HG02623 (cell line): Measurements from ENCODE around the gene CCDC57.
"Not testable (repeated sequence)": the region's sequence is repeated elsewhere in the genome, so short reads cannot be mapped to it uniquely, and the experiment has no call there.

Experiments
- ATAC-seq: cut with Tn5 transposase; IDR thresholded peaks from one replicate; pipeline ENCODE4 v1.9.1; 2021; ENCODE audit warnings: moderate library complexity; ENCODE audit not compliant: unreplicated experiment

Gene CCDC57

DNA sequence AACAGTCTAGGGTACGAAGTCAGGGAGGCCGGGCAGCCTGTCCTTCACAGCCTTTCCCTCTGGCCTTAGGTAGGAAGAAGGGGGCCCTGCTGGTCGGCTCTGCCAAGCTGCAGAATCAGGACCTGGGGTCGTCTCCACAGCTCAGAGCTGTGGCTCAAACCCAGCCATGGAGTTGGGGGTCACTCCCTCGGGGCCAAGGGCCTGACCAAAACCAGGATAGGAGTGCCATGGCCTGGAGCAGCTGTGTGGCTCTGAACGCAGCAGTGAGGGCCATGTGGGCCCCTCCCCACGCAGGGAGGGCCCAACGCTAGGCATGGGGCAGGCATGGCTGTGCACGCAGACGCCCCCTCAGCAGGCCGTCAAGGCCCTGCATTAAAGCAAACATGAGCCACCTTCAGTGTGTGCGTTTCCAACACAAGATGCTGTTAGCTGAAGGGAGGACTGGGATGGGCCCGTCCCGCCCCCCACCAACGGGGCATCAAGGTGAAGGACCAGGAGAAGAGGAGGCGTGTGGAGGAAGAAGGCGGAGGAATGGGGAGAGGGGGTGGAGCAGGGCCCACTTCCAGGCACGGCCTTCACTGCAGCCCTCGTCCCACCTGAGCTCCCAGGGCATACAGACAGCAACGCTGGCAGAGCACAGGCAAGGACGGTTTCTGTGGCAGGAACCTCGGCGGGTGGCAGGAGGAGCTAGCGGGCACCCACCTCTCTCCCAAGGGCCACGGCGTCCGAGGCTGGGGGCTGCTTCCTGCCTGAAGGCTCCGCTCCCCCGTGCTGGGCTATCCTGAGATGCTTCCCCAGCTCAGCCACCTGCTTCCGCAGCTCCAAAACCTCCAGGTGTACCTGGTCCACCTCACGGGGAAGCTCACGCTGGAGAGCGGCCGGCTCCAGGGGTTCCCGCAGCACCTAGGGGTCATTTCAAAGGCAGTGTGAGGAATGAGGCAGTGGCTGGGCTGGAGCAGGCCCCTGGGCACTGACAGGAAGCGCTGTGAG lies 55.3 kb downstream of the CCDC57 start:
- ATAC-seq = no peak

DNA sequence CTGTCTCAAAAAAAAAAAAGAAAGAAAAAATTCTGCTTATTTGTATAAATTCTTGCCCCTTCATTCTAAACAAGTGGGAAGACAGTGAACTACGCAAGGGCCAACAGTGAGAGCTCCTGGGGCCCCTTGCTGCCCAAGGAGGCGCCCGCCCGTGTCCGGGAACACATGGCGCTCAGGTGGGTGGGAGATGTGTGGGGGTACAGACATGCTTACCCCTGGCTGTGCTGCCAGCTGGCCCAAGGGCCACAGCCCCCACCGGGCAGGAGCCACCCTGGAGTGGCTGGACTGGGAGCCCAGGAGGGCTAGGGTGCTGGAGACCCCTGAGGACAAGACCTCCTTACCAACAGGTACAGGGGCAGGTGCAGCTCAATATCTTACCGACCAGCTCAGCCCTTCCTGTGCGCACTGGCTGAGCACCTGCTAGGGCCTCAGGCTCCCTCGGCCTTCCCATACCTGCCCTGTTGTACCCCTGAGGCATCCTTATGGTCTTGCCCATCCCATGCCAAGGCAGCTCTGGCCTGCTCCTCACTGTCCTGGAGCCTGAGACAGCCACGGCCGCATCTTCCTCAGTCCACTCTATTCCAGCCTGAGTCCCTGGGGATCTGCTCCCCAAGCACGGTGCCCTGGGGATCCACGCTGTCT lies 56.2 kb downstream of the CCDC57 start:
- ATAC-seq = no peak

DNA sequence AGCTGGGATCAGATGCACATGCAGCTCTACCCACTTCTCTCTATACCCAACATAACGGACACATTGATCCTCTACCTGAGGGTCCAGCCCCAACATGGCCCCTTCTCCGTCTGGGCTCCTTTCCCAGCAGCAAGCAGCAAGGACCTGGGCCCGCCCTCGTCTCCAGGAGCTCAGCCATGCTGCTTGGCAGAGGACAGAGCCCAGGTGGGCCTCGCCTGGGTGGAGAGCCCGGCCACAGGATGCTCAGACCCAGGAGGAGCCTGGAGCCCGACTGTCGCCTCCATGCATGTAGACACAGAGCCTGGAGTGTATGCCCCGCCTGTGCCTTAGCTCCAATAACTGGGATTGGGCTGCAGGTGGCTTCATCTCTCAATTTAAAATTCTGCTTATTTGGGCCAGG lies 57.0 kb downstream of the CCDC57 start:
- ATAC-seq = no peak

DNA sequence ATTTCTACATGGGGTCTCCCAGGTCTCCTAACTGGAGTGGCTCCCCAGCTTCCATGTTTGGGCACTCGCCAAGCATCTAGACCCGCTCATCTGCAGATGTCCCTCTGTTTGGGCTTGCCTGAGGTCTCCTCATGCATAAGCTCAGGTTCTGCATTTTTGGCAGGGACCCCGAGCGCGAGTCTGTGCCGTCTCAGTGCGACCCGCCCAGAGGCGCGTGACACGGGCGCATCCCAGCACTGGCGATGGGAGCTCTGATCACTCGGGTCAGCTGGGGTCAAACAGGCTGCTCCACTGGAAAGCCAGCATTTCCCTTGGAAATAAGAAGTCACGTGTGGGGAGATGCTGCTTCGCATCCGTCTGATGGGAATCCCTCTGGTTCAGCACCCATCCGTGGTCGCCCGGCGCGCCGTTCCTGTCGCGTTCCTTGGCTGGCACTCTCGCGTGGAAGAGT lies 57.7 kb downstream of the CCDC57 start:
- no peak for ATAC-seq

DNA sequence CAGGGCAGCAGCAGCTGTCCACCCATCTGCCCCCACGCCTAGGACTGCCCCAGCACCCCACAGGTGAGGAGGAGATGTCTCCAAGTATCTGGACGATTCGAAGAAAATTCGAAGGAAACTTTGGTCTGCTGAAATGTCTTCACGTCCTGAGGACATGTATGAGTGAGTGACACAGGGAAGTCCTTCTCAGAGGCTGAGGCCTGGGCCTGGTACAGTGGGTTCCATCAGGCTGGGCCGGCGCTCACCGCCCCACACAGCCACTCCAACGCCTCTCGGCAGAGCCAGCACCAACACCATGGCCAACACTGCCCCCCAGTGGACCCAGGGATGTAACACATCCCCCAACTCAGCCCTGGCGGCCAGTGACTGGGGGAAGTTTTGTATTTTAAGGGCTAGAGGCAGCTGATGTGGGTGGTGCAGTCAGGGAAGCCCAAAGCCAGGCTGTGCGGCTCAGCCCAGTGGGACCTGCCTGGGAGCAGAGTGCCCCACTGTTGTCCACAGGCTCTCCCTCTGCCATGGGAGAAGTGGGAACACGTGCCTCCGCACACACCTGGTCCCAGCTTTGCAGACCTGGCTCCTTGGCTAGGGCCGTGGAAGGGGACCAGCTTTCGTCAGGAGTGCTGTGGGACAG lies 58.8 kb downstream of the CCDC57 start:
- ATAC-seq = no peak

DNA sequence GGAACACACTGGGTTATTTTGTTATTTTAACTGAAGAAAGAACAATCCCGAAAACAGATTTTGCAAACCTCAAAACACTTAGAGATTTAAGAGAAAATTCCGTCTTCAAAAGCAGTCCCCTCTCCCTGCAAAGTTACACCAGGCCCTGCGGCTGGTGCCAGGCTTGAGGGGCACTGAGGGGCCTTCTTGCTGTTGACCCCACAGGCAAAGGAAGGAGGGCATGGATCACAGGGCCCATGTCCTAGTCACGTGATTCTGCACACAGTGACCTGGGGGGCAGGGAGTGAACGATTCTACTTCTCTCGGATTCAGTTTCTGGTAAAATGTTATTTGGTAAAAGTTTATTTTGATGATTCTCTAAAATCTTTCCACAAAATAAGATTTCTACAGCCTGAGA lies 59.3 kb downstream of the CCDC57 start:
- no peak for ATAC-seq

DNA sequence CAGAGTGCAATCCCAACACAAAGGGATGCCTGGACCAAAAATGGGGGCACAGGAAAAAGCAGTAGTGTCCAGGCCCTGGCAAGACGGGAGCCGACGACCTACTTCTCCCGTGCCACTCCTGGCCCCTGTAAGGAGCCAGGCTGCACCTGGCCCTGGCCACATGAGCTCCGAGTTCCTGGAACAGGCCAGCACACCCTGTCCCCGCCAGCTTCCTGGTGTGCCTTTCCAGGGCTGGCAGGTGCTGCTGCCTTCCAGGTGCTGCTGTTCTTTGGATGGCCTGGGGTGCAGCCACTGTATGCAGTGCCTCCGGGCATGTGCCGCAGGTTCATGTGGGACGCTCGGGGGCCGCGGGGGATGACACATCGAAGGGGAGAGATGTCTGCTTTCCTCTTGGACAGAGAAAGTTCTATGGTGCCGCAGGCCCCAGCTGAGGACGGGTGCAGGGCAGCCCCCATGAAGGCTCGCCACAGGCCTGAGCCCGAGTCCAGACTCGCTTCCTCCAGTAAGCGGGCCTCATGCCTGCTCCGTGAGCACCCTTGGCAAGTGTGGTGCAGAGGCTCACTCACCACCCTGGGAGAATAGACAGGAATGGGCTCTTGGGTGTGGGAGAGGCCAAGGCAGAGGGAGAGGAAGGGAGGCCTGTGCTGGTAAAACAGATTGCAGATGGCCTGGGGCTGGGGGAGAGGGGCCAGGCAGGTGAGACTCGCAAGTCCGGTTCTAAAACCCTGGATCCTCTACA lies 59.9 kb downstream of the CCDC57 start:
- ATAC-seq = no peak

DNA sequence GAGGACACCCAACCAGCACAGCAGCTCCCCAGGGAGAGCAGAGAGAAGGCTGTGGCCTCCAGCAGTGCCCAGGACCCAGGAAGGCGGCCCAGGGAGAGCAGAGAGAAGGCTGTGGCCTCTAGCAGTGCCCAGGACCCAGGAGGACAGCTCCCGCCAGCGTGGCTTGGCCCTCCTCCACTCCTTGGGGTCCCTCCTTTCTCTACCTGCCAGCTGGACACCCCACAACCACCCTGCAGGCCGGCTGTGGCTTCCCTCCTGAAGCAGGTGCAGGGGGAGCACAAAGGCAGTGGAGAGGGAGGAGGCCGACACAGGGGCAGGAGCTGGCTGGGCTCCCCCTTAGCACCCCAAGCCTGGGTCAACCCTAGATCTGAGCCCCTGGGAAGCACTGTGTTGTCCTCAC lies 60.5 kb downstream of the CCDC57 start:
- no peak for ATAC-seq

DNA sequence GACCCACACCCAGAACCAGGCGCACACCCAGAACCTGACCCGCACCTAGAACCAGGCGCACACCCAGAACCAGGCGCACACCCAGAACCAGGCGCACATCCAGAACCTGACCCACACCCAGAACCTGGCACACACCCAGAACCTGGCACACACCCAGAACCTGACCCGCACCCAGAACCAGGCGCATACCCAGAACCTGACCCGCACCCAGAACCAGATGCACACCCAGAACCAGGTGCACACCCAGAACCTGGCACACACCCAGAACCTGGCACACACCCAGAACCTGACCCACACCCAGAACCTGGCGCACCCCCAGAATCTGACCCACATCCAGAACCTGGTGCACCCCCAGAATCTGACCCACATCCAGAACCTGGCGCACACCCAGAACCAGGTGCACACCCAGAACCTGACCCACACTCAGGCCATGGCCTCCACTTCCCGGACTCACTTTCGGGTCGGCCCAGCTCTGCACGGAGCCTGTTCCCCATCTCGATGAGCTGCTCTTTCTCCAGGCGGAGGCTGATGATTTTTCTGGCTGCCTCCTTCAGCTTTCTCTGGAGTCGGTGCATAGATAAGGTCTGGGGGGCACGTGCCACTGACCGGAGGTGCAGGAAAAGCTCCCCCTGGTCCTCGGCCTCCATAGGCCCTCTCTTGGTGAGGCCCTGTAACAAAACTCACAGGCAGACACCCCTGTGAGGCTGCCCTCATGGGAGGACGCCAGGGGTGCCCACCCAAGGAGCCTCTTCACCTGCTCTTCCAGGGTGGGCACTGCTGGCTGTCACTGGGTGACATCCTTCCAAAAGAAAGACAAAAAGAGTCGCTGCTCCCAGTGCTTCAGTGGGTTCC lies 61.3 kb downstream of the CCDC57 start:
- ATAC-seq = no peak

DNA sequence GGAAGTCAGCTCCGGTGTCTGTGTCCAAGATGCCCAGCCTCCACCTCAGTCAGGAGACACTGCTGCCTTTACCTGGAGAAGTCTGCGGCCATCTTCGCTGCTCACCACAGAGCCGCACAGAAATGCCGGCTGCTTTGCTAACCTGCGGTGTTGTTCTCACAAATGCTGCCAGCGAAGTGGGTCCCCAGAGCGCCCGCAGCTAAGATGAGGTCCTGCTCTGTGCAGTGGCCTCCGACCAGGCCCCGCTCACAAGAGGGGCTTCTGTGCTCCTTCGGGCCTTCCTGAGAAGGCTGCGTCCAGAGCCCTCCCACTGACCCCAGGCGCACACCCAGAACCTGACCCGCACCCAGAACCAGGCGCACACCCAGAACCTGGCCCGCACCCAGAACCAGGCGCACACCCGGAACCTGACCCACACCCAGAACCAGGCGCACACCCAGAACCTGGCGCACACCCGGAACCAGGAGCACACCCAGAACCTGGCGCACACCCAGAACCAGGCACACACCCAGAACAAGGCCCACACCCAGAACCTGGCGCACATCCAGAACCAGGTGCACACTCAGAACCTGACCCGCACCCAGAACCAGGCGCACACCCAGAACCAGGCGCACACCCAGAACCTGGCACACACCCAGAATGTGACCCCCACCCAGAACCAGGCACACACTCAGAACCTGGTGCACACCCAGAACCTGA lies 63.1 kb downstream of the CCDC57 start:
- no peak for ATAC-seq

DNA sequence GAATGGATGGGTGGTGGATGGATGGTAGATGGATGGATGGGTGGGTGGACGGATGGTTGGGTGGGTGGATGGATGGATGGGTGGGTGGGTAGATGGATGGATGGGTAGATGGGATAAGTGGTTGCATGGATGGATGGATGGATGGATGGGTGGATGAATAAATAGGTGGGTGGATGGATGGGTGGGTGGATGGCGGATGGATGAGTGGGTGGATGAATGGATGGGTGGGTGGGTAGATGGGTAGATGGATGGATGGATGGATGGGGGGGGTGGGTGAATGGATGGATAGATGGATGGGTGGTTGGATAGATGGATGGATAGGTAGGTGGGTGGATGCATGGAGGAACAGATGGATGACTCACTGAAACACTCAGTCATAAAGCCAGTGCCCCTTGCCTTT lies 63.6 kb downstream of the CCDC57 start:
- no peak for ATAC-seq

DNA sequence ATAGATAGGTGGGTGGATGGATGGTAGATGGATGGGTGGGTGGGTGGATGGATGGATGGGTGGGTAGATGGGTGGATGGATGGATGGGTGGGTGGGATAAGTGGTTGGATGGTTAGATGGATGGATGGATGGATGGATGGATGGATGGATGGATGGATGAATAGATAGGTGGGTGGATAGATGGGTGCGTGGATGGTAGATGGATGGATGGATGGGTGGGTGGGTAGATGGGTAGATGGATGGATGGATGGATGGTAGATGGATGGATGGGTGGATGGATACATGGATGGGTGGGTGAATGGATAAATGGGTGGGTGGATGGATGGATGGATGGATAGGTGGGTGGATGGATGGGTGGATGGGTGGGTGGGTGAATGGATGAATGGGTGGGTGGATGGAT lies 64.6 kb downstream of the CCDC57 start:
- no peak for ATAC-seq

DNA sequence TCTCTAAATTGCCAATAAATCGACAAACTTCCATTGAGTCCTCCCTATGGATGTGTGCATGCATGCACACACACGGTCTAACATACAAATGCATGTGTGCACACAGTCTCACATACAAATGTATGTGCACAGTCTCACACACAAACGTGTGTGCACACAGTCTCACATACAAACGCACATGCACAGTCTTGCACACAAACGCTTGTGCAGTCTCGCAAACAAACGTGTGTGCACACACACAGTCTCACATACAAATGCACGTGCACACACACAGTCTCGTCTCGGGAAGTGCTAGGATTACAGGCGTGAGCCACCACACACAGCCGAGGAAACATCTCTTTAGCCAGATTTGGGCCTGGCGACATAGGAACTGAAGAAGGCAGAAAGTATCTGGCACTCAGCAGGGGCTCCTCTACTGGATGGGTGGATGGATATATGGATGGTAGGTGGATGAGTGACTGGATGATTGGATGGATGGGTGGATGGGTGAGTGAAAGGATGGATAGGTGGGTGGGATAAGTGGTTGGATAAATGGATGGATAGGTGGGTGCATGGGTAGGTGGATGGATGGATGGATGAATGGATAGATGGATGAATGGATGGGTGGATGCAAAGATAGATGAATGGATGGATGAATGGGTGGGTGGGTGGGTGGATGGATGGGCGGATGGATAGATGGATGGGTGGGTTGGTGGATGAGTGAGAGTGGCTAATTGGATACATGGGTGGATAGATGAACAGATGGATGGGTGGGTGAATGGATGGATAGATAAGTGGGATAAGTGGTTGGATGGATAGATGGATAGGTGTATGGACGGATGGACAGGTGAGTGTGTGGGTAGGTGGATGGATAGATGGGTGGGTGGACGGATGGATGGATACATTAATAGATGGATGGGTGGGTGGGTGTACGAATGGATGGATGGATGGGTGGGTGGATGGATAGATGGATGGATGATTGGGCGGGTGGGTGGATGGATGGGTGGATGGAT lies 65.7 kb downstream of the CCDC57 start:
- no peak for ATAC-seq

DNA sequence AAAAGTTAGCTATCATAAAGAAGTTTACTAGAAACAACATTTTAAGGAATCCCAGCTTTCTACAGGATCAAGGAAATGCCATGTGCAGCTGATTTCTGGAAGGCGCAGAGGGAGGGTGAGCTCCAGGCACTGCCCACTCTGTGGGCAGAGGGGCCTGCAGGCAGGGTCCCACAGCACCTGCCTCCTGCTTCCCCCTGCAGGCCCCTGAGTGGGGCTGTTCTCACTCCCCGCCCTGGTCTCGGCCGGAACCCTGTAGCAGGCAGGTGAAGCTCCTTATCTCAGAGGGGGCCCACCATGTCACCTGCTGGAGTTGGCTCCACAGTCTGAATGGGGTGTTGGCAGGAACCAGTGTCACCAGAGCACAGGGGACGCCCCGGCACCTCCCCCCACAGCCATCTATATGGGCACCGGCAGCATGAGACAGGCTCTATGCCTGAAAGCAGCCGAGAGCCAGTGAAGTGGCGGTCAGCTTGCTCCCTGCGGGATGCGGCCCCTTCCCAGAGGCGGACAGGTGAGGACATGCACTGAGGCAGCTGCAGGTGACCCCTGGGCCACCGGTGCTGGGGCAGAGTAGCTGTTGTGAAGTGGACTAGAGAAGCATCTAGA lies 67.0 kb downstream of the CCDC57 start:
- ATAC-seq = no peak

DNA sequence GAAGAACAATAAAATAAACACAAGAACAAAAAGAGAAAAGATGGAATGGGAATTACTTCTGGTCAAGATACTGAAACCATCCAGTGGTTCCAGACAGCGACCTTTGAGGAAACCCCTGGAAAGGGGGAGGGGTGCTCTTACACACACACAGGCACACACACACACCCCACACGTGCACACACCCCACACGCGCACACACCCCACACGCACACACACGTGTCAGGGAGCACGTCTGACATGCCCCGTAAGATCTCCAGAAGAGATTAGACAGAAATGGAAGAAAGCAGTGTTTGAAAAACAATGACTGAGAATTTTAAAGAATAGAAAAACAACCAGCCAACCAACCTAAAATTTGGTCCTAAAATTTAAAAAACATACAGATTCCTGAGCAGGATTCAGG lies 69.3 kb downstream of the CCDC57 start:
- ATAC-seq = no peak

DNA sequence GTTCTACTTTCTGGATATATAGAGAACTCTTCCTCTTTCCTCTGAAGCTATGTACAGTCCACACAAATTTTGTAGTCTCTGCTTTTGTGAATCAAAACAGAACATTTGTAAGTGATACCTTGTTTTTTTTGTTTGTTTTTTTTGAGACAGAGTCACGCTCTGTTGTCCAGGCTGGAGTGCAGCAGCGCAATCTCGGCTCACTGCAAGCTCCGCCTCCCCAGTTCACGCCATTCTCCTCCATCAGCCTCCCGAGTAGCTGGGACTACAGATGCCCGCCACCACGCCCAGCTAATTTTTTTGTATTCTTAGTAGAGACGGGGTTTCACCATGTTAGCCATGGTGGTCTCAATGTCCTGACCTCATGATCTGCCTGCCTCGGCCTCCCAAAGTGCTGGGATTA lies 72.7 kb downstream of the CCDC57 start:
- ATAC-seq = not testable (repeated sequence)

DNA sequence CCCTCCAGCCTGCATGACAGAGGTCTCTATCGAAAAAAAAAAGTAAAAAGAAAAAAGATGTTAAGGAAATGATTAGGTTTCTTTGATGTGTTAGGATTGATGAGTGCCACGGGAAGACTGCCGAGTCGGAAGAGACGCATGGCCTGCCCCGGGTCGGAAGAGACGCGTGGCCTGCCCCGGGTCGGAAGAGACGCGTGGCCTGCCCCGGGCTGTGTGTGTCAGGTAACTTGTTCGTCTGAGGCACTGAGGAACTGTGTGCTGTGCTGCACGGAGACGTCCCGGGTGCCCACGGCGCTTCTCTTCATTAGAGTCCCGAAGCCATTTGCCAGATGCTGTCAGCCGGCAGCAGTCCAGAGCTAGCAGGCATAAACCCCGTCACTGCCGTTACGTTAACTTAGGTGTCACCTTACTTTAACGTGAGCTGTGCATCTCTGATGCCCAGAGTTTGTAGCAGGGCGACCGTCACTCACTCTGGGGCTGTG lies 74.1 kb downstream of the CCDC57 start:
- ATAC-seq = no peak

DNA sequence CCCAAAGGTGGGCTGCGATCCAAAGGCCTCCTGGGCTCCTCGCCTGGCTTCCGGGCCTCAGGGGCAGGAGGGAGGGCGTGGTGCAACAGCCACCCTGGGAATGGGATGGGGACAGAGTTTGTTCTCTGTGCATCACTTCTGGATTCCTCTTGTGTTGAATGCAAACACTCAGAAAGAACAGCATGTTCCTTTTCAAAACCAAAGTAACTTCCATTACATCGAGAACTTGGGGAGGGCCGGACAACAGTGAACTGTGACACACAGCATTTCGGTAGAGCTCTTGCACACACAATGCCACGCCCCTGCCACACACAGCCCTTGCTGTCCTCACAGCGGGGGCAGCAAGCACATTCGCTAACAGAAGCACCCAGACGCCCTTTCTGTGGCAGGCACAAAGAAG lies 78.5 kb downstream of the CCDC57 start:
- no peak for ATAC-seq
